H9 (cell line): ENCODE data around the gene NSF. TPM values are rescaled to one million over a fixed set of nuclear protein-coding genes. Genes with fewer than 3 reads are reported as not detected.

Source experiments
- DNase-seq: peaks from one replicate; pipeline ENCODE4 v3.0.0-alpha.2; 2017
- H2AFZ ChIP-seq: one replicate; pipeline ENCODE4 v1.6.1; 2013; ENCODE audit warnings: mild to moderate bottlenecking, low read length, control low read depth, moderate library complexity
- H2AK5ac ChIP-seq: 2 replicates; pipeline ENCODE4 v1.6.1; 2013; ENCODE audit warnings: low read length, control low read depth, mixed read lengths; ENCODE audit not compliant: insufficient read length
- H2BK120ac ChIP-seq: one replicate; pipeline ENCODE4 v1.6.1; 2013; ENCODE audit warnings: low read depth, mild to moderate bottlenecking, low read length, control low read depth, inconsistent platforms; ENCODE audit not compliant: poor library complexity, severe bottlenecking
- H2BK12ac ChIP-seq: 2 replicates; pipeline ENCODE4 v1.6.1; 2013; ENCODE audit warnings: low read length, control low read depth, mixed read lengths, low read depth; ENCODE audit not compliant: insufficient read length
- H2BK15ac ChIP-seq: 2 replicates; pipeline ENCODE4 v1.6.1; 2013; ENCODE audit warnings: low read depth, low read length, control low read depth
- H2BK20ac ChIP-seq: one replicate; pipeline ENCODE4 v1.6.1; 2013; ENCODE audit warnings: low read depth, mild to moderate bottlenecking, low read length, control low read depth, inconsistent platforms; ENCODE audit not compliant: poor library complexity, severe bottlenecking
- H2BK5ac ChIP-seq: 2 replicates; pipeline ENCODE4 v1.6.1; 2013; ENCODE audit warnings: low read length, control low read depth, mixed read lengths; ENCODE audit not compliant: insufficient read length
- H3K14ac ChIP-seq: 2 replicates; pipeline ENCODE4 v1.6.1; 2013; ENCODE audit warnings: low read length, control low read depth; ENCODE audit not compliant: insufficient read depth
- H3K18ac ChIP-seq: 2 replicates; pipeline ENCODE4 v1.6.1; 2013; ENCODE audit warnings: low read depth, mild to moderate bottlenecking, mixed read lengths, low read length, control low read depth; ENCODE audit not compliant: insufficient read length
- H3K23ac ChIP-seq: 2 replicates; pipeline ENCODE4 v1.6.1; 2013; ENCODE audit warnings: low read length, control low read depth, mixed read lengths, low read depth; ENCODE audit not compliant: insufficient read length
- H3K23me2 ChIP-seq: 2 replicates; pipeline ENCODE4 v1.6.1; 2013; ENCODE audit warnings: low read depth, mild to moderate bottlenecking, mixed read lengths, low read length, control low read depth; ENCODE audit not compliant: insufficient read length, poor library complexity, severe bottlenecking
- H3K27ac ChIP-seq: 2 replicates; pipeline ENCODE4 v1.5.1; 2013; ENCODE audit warnings: low read length, control low read depth, mixed read lengths, low read depth; ENCODE audit not compliant: insufficient read length
- H3K27me3 ChIP-seq: 2 replicates; pipeline ENCODE4 v1.6.1; 2013; ENCODE audit warnings: low read length, control low read depth, inconsistent platforms; ENCODE audit not compliant: insufficient read depth
- H3K4ac ChIP-seq: 2 replicates; pipeline ENCODE4 v1.6.1; 2013; ENCODE audit warnings: low read depth, mild to moderate bottlenecking, control low read depth, inconsistent platforms, low read length, moderate library complexity
- H3K4me1 ChIP-seq: 2 replicates; pipeline ENCODE4 v1.6.1; 2013; ENCODE audit warnings: low read length, control low read depth, inconsistent platforms; ENCODE audit not compliant: insufficient read depth
- H3K4me2 ChIP-seq: 2 replicates; pipeline ENCODE4 v1.6.1; 2013; ENCODE audit warnings: low read length, control low read depth, mixed read lengths; ENCODE audit not compliant: insufficient read length, insufficient read depth
- H3K56ac ChIP-seq: 2 replicates; pipeline ENCODE4 v1.6.1; 2013; ENCODE audit warnings: low read depth, mild to moderate bottlenecking, mixed read lengths, low read length, control low read depth; ENCODE audit not compliant: insufficient read length
- H3K79me1 ChIP-seq: 2 replicates; pipeline ENCODE4 v1.6.1; 2013; ENCODE audit warnings: low read depth, mild to moderate bottlenecking, moderate library complexity, low read length, control low read depth, inconsistent platforms; ENCODE audit not compliant: insufficient read depth, poor library complexity, severe bottlenecking
- H3K79me2 ChIP-seq: 2 replicates; pipeline ENCODE4 v1.6.1; 2013; ENCODE audit warnings: low read length, control low read depth, inconsistent platforms; ENCODE audit not compliant: insufficient read depth
- H3K9ac ChIP-seq: 2 replicates; pipeline ENCODE4 v1.6.1; 2013; ENCODE audit warnings: low read length, control low read depth, mixed read lengths; ENCODE audit not compliant: insufficient read length; ENCODE audit errors: extremely low read depth
- H3K9me3 ChIP-seq: one replicate; pipeline ENCODE4 v1.6.1; 2013; ENCODE audit warnings: low read depth, low read length, inconsistent platforms; ENCODE audit not compliant: control insufficient read depth
- H3T11ph ChIP-seq: one replicate; pipeline ENCODE4 v1.6.1; 2013; ENCODE audit warnings: mild to moderate bottlenecking, low read length, control low read depth, inconsistent platforms
- H4K20me1 ChIP-seq: one replicate; pipeline ENCODE4 v1.6.1; 2013; ENCODE audit not compliant: control insufficient read depth, insufficient read length, insufficient read depth
- H4K5ac ChIP-seq: 2 replicates; pipeline ENCODE4 v1.6.1; 2013; ENCODE audit warnings: low read depth, mild to moderate bottlenecking, mixed read lengths, low read length, control low read depth; ENCODE audit not compliant: insufficient read length
- H4K8ac ChIP-seq: replicated peaks from 2 replicates; pipeline ENCODE4 v1.6.1; 2013; ENCODE audit warnings: low read length, control low read depth, mixed read lengths, low read depth; ENCODE audit not compliant: insufficient read length
- H4K91ac ChIP-seq: 2 replicates; pipeline ENCODE4 v1.6.1; 2013; ENCODE audit warnings: low read depth, mild to moderate bottlenecking, moderate library complexity, mixed read lengths, low read length, control low read depth; ENCODE audit not compliant: insufficient read length
- H3K27ac Mint-ChIP-seq, 3 experiments: 2 replicates in 2 of 3; 3 replicates in 1 of 3; pipeline ENCODE4 v1.8.0; 2020 to 2021; ENCODE audit warnings: mixed read lengths in 3 of 3, mild to moderate bottlenecking in 1 of 3, moderate library complexity in 1 of 3
- H3K27me3 Mint-ChIP-seq: 2 replicates; pipeline ENCODE4 v1.8.0; 2021; ENCODE audit warnings: low read depth, mild to moderate bottlenecking, moderate library complexity, mixed read lengths
- H3K36me3 Mint-ChIP-seq, 3 experiments: 2 replicates in 2 of 3; 3 replicates in 1 of 3; pipeline ENCODE4 v1.8.0; 2020 to 2021; ENCODE audit warnings: low read depth in 3 of 3, mixed read lengths in 3 of 3; ENCODE audit not compliant: insufficient read depth in 1 of 3
- H3K4me1 Mint-ChIP-seq, 2 experiments: 2 replicates each; pipeline ENCODE4 v1.8.0; 2020; ENCODE audit warnings: mixed read lengths in 2 of 2
- H3K4me3 Mint-ChIP-seq, 2 experiments: 2 replicates in 1 of 2; 3 replicates in 1 of 2; pipeline ENCODE4 v1.8.0; 2020 to 2021; ENCODE audit warnings: mild to moderate bottlenecking in 2 of 2, mixed read lengths in 2 of 2, moderate library complexity in 1 of 2
- H3K9me3 Mint-ChIP-seq, 2 experiments: 2 replicates in 1 of 2; 3 replicates in 1 of 2; pipeline ENCODE4 v1.8.0; 2020; ENCODE audit warnings: mild to moderate bottlenecking in 2 of 2, mixed read lengths in 2 of 2, moderate library complexity in 1 of 2
- WGBS: extraction: QIAGEN DNeasy Blood & Tissue Kit; methylation state at CpG from one replicate; pipeline ENCODE4 v1.1.7; 2013; ENCODE audit warnings: missing lambda C conversion rate, low lambda C conversion rate, mixed read lengths; ENCODE audit not compliant: insufficient read length; ENCODE audit errors: extremely low coverage; 5-methylcytosine and 5-hydroxymethylcytosine counted together
- total RNA-seq: library from RNA; stranded (reverse); gene quantifications from 2 replicates; pipeline ENCODE4 v1.2.1, GENCODE V29; 2021
- TF ChIP-seq, protein P1 (sequence below): fragments of 200-600 bp; sonication (generic); conservative IDR thresholded peaks from 3 replicates; pipeline ENCODE4 v1.8.0; 2021; ENCODE audit warnings: antibody characterized with exemption, mild to moderate bottlenecking

Gene NSF
- total RNA-seq, 1 experiment from 2014 or later: 36.4 TPM

DNA sequence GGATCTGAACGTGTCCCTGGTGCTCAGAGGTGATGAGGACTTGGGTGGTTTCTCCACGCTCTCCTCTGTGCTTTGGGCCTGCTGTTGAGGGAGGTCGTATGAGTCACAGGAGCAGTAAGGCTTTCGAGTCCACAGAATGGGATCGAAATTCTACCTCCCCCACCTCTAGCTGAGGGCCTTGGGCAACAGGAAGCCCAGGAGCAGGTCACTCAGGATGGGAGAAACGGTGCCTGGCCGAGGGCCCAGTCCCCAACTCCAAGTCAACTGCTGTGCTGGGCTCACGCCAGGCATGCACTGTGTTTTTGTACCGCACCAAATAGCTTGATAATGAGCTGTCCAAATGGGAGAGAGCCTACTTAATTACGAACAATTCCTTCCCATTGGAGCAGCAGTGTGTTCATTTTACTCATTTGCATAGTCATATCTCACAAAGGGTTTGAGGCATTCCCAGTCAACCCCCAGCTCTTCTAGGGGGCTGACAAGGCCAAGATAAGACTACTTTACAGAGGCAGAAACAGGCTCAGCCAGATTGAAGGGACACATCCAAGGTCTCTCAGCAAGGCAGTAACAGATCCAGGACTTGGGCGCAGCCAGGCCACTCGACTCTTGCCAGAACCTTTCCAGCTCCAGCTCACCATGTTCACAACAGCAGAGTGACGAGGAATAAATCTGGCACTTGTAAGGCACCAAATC lies 174.4 kb downstream of the NSF start:
- H2AFZ ChIP-seq: no peak overlapping the region
- no peaks in the 10 kb centered on the region for H3K79me1 ChIP-seq
- no peak overlapping the region for H2BK20ac ChIP-seq
- H3K27ac Mint-ChIP-seq: no peak overlapping the region; a peak in 1 of 7 replicates
- no peaks in the 10 kb centered on the region for H3K23me2 ChIP-seq
- H3K23ac ChIP-seq: no peak overlapping the region
- peaks cover 4% of the 10 kb centered on the region; the same call in 1 of the 2 replicates for H3K27me3 ChIP-seq
- no peak overlapping the region for H3K27ac ChIP-seq
- H3K4me1 ChIP-seq: no peaks in the 10 kb centered on the region
- H2BK12ac ChIP-seq: no peak overlapping the region
- H4K20me1 ChIP-seq: no peaks in the 10 kb centered on the region
- H3K4me1 Mint-ChIP-seq: peaks cover 16 to 30% of the 10 kb centered on the region in 2 experiments
- H3K36me3 Mint-ChIP-seq: peaks cover 0 to 68% (median 0%) of the 10 kb centered on the region in 3 experiments; a peak in 3 of 7 replicates
- H2AK5ac ChIP-seq: no peak overlapping the region
- H3K4me2 ChIP-seq: no peak overlapping the region
- H3K79me2 ChIP-seq: no peaks in the 10 kb centered on the region
- H3K27me3 Mint-ChIP-seq: peaks cover 24% of the 10 kb centered on the region
- TF ChIP-seq, protein P1, sequence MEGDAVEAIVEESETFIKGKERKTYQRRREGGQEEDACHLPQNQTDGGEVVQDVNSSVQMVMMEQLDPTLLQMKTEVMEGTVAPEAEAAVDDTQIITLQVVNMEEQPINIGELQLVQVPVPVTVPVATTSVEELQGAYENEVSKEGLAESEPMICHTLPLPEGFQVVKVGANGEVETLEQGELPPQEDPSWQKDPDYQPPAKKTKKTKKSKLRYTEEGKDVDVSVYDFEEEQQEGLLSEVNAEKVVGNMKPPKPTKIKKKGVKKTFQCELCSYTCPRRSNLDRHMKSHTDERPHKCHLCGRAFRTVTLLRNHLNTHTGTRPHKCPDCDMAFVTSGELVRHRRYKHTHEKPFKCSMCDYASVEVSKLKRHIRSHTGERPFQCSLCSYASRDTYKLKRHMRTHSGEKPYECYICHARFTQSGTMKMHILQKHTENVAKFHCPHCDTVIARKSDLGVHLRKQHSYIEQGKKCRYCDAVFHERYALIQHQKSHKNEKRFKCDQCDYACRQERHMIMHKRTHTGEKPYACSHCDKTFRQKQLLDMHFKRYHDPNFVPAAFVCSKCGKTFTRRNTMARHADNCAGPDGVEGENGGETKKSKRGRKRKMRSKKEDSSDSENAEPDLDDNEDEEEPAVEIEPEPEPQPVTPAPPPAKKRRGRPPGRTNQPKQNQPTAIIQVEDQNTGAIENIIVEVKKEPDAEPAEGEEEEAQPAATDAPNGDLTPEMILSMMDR: no peak
- H3K14ac ChIP-seq: no peak overlapping the region; the same call in 1 of the 2 replicates
- no CpG with 5 or more reads among the region's 13 CpGs for WGBS
- H2BK5ac ChIP-seq: no peak overlapping the region
- no peak overlapping the region for H4K5ac ChIP-seq
- no peak overlapping the region for H2BK15ac ChIP-seq
- H3K9me3 Mint-ChIP-seq: no peaks in the 10 kb centered on the region; a peak in 1 of 5 replicates
- DNase-seq: no peak
- no peak overlapping the region for H3K56ac ChIP-seq
- H3K9ac ChIP-seq: no peak overlapping the region
- H4K91ac ChIP-seq: no peak overlapping the region
- H3K4ac ChIP-seq: no peak overlapping the region
- no peak overlapping the region for H4K8ac ChIP-seq
- H3K9me3 ChIP-seq: no peaks in the 10 kb centered on the region
- H3K4me3 Mint-ChIP-seq: no peak overlapping the region; a peak in 1 of 5 replicates
- no peak overlapping the region for H3K18ac ChIP-seq
- H3T11ph ChIP-seq: no peak overlapping the region
- H2BK120ac ChIP-seq: no peak overlapping the region
